ENCODE results near the gene CDC42BPA.

Gene CDC42BPA

DNA sequence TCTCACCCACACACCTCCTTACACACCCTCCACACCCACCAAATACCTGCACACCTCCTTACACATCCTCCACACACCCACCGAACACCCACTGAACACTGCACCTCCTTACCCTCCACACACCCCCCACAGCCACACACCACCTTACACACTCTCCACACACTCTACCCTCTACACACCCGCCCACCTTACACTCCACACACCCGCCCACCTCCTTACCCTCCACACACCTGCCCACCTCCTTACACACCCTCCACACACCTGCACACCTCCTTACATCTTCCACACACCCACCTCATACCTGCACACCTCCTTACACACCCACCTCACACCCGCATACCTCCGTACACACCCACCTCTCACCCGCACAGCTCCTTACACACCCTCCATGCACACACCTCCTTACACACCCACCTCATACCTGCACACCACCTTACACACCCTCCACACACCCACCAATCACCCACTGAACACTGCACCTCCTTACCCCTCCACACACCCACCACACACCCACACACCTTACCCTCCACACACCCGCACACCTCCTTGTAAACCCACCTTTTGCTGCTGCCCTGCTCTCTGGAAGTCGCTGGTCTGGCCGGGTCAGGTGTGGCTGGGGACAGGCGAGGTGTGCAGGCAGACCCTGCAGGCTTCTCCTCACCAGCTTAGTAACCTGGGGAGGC, 339.7 kb downstream of the CDC42BPA start:
- ATAC-seq = no peak

- ATAC-seq = no peak
Measured at GRCh38 chr1:226977643-226978431, 340.5 kb downstream of the CDC42BPA start.

- no peak for ATAC-seq
Measured at GRCh38 chr1:226976978-226977642, 341.2 kb downstream of the CDC42BPA start.

- ATAC-seq = no peak
Measured at GRCh38 chr1:226976276-226976977, 341.9 kb downstream of the CDC42BPA start.

DNA sequence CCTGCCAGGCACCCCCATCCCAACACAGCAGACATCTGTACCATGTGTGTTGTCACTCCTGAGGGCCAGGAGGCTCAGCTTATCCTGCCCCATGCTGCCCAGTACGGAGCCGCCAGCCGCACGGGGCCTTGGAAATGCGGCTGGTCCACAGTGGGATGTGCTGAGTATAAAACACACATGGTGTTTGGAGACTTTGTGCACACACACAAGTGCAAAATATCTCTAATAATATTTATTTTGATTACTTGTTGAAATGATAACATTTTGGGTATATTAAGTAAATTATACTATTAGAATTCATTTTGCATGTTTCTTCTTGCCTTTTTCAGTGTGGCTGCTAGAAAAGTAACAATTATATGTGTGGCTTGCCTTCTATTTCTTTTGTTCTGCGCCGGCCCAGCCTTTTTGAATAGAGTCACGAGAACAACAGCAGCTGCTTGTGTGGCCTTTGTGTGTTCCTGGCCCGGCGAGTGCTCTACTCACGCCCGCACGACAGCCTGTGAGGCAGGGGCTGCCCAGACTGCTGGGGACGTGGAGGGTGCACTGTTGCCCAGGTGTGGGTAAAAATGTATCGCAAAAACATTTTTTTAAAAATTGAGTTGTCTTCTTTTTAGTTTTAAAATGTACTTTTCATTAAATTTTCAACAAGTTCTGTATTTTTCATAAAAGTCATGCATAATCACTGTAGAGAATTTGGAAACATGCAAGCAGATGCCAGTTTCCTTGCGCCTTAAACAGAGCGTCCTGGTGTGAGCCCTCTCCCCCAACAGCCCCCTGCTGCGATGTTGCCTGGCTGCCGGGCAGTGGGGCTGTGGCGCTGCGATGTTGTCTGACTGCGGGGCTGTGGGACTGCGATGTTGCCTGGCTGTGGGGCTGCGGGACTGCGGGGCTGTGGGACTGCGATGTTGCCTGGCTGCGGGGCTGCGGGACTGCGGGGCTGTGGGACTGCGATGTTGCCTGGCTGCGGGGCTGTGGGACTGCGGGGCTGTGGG, 342.7 kb downstream of the CDC42BPA start:
- no peak for ATAC-seq

DNA sequence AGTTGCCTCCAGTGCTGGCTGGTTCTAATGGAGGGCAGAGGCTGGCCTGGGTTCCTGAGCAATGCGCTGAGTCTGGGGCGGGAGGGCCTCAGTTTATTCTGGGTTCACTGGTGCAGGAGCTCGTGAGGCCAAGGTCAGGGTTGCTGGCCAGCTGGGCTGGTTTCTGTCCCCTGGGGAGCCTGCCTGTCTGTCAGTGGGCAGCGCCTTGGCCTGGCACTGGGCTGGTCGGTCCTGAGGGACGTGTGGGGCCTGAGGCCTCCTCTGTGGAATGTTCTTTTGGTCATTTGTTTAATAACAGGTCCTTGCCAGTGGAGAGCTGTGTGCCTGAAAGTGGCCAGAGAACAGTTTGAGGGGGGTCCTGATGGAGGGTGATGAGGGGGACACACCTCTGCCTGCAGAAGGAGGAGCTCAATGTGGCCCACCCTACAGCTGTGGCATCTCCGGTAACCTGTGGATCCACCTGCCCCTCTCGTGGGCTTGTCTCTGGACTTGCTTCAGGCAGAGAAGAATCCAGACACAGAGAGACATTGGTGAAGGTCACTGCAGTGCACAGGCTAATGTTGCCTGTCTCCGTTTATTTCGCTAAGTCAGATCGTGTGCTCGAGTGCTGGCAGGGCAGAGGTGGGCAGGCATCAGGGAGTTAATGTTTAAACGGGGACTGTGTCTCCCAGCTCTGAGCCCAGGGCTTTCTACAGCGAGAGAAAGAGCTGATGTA, 343.6 kb downstream of the CDC42BPA start:
- ATAC-seq = no peak

DNA sequence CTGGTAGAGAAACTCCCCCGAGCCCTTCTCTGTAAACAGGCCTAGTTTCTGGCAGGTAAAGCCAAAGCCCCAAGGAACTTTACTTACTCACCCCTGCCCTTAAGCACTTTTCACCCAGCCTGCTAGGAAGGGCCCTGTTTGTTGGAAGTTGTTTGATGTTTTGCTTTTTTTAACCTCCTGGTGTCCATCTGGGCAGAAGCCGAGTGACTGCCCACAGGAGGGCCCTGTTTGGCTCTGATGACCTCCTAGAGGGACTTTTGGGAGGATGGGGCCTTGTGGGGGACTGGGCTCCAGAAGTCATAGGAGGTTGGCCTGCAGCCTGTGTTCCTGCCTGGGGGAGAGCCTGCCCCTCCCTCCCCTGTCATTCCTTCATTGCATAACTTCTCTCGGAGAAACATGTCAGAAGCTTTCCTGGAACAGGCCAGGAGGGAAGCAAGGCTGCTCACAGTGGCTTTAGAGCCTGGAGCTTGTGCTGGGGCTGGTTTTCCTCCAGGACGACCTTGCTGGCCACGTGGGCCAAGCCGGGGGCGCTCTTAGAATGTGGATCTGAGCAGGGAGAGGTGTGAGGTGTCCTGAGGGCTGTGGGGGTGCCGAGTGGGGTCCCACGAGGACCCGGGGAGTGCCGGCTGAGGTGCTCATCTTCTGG, 344.3 kb downstream of the CDC42BPA start:
- no peak for ATAC-seq

GRCh38 chr1:226973371-226973897, 344.9 kb downstream of the CDC42BPA start:
- ATAC-seq = no peak

GRCh38 chr1:226972931-226973330, 345.4 kb downstream of the CDC42BPA start:
- no peak for ATAC-seq

GRCh38 chr1:226971765-226972164, 346.5 kb downstream of the CDC42BPA start:
- no peak for ATAC-seq

GRCh38 chr1:226967665-226968064, 350.6 kb downstream of the CDC42BPA start:
- no peak for ATAC-seq

- no peak for ATAC-seq
Measured at GRCh38 chr1:226966683-226967082, 351.6 kb downstream of the CDC42BPA start.

- no peak for ATAC-seq
Measured at GRCh38 chr1:226965581-226966440, 352.5 kb downstream of the CDC42BPA start.

- no peak for ATAC-seq
Measured at GRCh38 chr1:226964611-226965486, 353.4 kb downstream of the CDC42BPA start.

DNA sequence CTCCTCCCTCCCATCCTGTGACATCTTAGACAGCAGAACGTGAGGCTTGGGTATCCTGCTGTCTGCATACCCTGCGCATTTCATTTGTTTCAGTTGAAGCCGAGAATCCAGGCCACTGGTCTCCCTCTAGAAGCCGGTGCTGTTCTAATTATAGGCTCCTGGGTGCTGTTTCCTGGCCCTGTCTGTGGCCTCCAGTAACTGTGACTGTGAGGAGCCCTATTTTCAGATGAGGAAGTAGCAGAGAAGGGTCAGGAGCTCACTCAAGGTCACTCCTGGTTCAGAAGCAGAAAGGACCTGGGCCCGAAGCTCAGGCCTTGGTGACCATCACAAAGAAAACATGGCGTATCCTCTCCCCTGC, 354.2 kb downstream of the CDC42BPA start:
- no peak for ATAC-seq

DNA sequence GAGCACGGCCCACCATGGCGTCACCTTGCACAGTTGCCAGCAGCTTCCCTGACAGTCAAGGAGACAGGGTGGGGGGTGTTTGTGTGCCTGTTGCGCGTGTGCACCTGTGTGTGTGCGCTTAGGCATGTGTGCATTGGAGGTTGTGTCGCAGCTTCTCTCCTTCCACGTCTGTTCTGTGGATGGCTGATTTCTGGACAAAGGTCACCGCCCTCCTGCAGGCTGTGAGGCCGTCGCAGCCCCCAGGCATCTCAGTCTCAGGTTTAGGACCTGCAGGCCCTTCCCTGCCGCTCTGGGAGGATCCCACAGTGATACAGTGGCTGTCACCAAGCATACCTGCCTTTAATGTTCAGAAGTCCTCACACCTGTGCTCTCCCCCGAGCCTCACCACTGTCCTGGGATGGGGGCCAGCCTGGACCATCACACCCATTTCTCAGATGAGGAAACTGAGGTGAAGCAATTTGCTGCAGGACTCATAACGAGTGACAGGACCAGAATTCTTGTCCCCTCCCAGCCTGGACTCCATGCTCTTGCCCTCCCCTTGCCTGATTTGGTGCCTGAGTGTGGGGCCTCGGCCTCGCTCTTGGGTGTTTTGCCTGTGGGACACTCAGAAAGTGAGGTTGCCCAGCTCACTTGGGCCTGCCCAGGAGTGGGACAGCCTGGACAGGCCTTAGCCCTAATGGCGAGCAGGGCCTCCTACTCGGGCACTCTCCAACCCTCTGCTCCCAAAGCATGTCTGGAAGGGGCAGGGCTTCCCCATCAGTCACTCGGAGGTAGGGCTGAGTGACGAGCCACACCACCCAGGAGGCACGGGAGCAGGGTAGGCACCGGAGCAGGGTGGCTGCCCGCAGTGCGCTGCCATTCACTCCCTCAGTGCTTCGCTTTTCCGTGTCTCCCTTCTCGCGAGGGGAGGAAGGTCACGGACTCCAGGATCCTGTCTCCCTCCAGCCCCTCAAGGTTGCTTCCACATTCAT, 355.6 kb downstream of the CDC42BPA start:
- ATAC-seq = no peak

All from activated CD4-positive, CD25-positive, alpha-beta regulatory T cell treated with anti-CD3 and anti-CD28 coated beads, Interleukin-2, amount 50 U/mL, for 24 hours (primary cell).